B cell (primary cell): ENCODE results near the gene TM4SF5.

Experiments
- CTCF ChIP-seq: fragments of 200-600 bp; IDR thresholded peaks from one replicate; pipeline ENCODE4 v1.8.0; 2022; ENCODE audit warnings: antibody characterized with exemption, mild to moderate bottlenecking
- EZH2 ChIP-seq: IDR thresholded peaks from 2 replicates; pipeline ENCODE4 v1.6.1; 2012; ENCODE audit warnings: borderline replicate concordance, low read depth, mild to moderate bottlenecking, moderate library complexity, low read length; ENCODE audit not compliant: insufficient read depth, poor library complexity, severe bottlenecking

GRCh38 chr17:4766201-4766600 is 5.5 kb upstream of the TM4SF5 start:
- TF ChIP-seq CTCF, result no peak
- no peak for TF ChIP-seq EZH2
